AG10803 (cell line): ENCODE results near the gene CCDC88C.

Experiments used
- DNase-seq: peaks from one replicate; pipeline ENCODE4 v3.0.0; 2010; ENCODE audit warnings: low read depth
- H3K4me3 ChIP-seq: 2 replicates; pipeline ENCODE4 v1.5.1; 2011; ENCODE audit warnings: mild to moderate bottlenecking, low read length, control low read depth
- CTCF ChIP-seq: conservative IDR thresholded peaks from 2 replicates; pipeline ENCODE4 v1.5.1; 2011; ENCODE audit warnings: mild to moderate bottlenecking, low read length, control low read depth, inconsistent platforms

The CCDC88C gene

GRCh38 chr14:91360490-91361232 lies 57.0 kb downstream of the CCDC88C start:
- TF ChIP-seq CTCF, result no peak
- no peak overlapping the region for H3K4me3 ChIP-seq
- no peak for DNase-seq

- no peak for DNase-seq
- TF ChIP-seq CTCF, result no peak
- H3K4me3 ChIP-seq, result no peak overlapping the region
These were observed 58.9 kb downstream of the CCDC88C start for GRCh38 chr14:91358654-91359220.

- no peak for DNase-seq
- H3K4me3 ChIP-seq, result no peak overlapping the region
- TF ChIP-seq CTCF, result no peak
These were observed 59.6 kb downstream of the CCDC88C start for GRCh38 chr14:91358025-91358319.

GRCh38 chr14:91357272-91358024 lies 60.2 kb downstream of the CCDC88C start:
- no peak overlapping the region for H3K4me3 ChIP-seq
- no peak for TF ChIP-seq CTCF
- no peak for DNase-seq

GRCh38 chr14:91356181-91356763 lies 61.3 kb downstream of the CCDC88C start:
- no peak for TF ChIP-seq CTCF
- no peak overlapping the region for H3K4me3 ChIP-seq

GRCh38 chr14:91354979-91355685 lies 62.5 kb downstream of the CCDC88C start:
- H3K4me3 ChIP-seq, result no peak overlapping the region
- DNase-seq, result no peak
- TF ChIP-seq CTCF, result no peak

More at GRCh38 chr14:91356181-91356763, 61.3 kb downstream of the CCDC88C start:
- no peak for DNase-seq
